GM21526 (cell line): ENCODE results near the gene MLN.

ENCODE experiments used
- ATAC-seq: cut with Tn5 transposase; IDR thresholded peaks from one replicate; pipeline ENCODE4 v1.9.1; 2021; ENCODE audit warnings: moderate library complexity; ENCODE audit not compliant: unreplicated experiment, low FRiP score

The MLN gene

GRCh38 chr6:33817489-33817888 is 13.7 kb upstream of the MLN start:
- no peak for ATAC-seq

- ATAC-seq = no peak
These were observed 13.1 kb upstream of the MLN start for GRCh38 chr6:33816911-33817310.

GRCh38 chr6:33815854-33816253 is 12.1 kb upstream of the MLN start:
- no peak for ATAC-seq

GRCh38 chr6:33813990-33814985 is 10.5 kb upstream of the MLN start:
- no peak for ATAC-seq

GRCh38 chr6:33813246-33813904 is 9.6 kb upstream of the MLN start:
- ATAC-seq = no peak

GRCh38 chr6:33812669-33813068 is 8.9 kb upstream of the MLN start:
- no peak for ATAC-seq

GRCh38 chr6:33809594-33809993 is 5.8 kb upstream of the MLN start:
- no peak for ATAC-seq

GRCh38 chr6:33808641-33809180 is 4.9 kb upstream of the MLN start:
- ATAC-seq = no peak

GRCh38 chr6:33807606-33808005 is 3.8 kb upstream of the MLN start:
- no peak for ATAC-seq

GRCh38 chr6:33806841-33807240 is 3.0 kb upstream of the MLN start:
- ATAC-seq = no peak

- no peak for ATAC-seq
These were observed 1.4 kb downstream of the MLN start for GRCh38 chr6:33802186-33802958.

- no peak for ATAC-seq
These were observed 2.2 kb downstream of the MLN start for GRCh38 chr6:33801611-33802010.

GRCh38 chr6:33800248-33800969 is 3.4 kb downstream of the MLN start:
- ATAC-seq = no peak

- no peak for ATAC-seq
These were observed 4.2 kb downstream of the MLN start for GRCh38 chr6:33799454-33800113.

GRCh38 chr6:33798343-33798848 is 5.4 kb downstream of the MLN start:
- ATAC-seq = no peak

GRCh38 chr6:33797626-33798342 is 6.0 kb downstream of the MLN start:
- no peak for ATAC-seq

GRCh38 chr6:33794910-33795623 is 8.7 kb downstream of the MLN start:
- no peak for ATAC-seq

- no peak for ATAC-seq
These were observed 10.8 kb downstream of the MLN start for GRCh38 chr6:33792981-33793380.
